ENCODE results near the gene EZH2.

The EZH2 gene

DNA sequence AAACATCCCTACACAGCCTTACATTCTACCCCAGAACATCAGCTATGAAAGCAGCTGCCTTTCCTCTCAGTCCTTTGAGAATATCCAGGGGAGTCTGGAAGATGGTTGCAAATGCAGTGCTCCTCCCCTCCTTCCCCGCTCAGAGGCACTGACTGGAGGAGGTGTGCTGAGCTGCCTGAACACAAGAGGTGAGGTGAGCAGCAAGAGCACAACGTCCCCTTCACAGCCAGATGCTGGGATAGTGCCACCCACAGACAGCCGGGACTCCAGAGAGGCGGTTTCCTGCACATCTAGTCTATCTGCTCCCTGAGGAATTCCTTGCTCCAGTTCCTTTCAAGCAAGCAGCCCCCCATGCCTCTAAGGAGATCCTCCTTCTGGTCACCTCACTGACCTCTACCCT is 74.2 kb downstream of the EZH2 start:
- DNase-seq (ENCODE audit: low read depth, low spot score), result no peak

DNA sequence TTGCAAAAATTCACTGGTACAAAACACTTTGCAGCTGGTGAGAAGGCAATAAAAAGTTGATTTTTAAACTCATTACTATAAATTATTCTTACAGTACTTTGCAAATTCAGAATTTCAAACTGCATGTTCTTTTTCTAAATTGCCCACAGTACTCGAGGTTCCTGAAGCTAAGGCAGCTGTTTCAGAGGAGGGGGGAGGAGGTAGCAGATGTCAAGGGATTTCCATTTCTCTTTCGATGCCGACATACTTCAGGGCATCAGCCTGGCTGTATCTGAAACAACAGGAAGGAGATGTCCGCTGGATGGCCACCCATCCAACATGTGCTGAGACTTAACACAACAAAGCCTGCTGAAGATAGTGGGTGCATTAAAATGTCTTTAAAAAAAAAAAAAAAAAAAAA is 76.7 kb downstream of the EZH2 start:
- no peak for DNase-seq (ENCODE audit: low read depth, low spot score)

DNA sequence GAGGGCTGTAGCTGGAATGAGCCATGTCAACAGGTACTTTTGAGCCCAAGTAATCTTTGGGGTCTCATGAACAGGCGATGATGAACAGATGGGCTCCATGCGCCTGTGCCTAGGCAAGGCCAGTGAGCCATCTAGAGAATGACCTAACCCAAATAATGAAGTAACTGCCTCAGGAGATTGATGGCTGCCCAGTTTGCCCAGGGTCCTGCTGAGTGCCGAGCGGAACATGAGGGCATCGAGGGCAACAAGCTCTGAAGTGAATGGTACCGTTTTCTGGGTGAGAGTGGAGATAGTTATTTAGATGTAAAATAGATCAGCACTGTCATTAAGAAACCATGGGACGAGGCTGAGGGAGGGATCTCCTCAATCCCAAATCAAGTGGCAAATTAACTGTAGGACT is 77.9 kb downstream of the EZH2 start:
- no peak for DNase-seq (ENCODE audit: low read depth, low spot score)

DNA sequence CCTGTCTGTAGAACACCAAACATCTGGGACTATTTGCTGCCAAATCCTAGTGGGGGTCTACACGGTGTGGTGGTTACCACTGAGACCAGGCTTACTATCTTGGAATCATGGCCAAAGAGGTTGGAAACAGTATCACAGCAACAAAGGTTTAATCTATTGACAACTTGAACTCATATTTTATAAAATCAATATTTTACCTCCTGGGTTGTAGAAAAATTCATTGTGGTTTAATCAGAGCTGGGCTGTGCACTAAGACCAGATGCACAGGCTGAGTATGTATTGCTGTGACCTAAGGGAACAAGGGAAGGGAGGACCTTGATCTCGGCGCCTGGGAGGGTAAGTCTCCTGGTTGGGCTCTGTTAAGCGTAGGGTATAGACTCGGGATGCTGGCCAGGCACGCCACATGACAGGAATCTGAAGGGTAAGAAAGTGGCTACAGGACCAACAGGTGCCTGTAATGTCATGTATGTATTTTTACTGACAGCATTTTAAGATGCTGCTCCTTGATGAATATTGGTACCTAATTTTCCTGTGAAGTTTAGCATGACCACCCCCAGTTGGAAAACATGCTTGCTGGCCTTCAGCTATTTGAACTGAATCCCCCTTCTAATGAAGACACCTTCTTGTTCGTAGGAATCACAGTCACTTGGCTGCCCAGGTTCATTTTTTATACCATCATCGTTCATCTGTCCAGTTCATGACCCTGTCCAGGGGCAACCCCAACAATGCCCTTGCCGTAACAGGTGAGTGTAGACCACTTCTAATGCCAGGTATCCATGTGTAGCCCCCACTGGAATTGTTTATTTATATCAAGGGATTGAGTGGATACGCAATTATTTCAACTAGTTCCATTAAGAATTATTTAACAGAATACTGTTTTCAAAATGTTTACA is 79.5 kb downstream of the EZH2 start:
- DNase-seq (ENCODE audit: low read depth, low spot score), result no peak

DNA sequence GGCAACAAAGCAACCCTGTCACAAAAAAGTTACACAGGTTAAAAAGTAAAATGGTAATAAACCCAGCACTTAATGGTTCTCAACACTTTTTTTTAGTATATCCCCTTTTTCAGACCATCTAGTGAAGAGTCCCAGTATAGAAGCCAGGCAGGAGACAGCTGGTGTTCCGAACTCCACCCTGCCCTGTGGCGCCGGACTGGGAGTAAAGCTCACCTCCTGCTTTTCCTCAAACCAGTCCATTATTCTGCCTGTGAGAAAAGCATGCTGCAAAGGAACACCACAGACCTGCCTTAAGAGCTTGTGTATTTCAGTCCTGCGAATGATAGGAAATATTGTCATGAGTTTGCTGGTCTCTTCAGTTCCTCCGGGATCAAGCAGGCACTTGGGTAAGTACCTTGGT is 81.0 kb downstream of the EZH2 start:
- DNase-seq (ENCODE audit: low read depth, low spot score), result no peak

DNA sequence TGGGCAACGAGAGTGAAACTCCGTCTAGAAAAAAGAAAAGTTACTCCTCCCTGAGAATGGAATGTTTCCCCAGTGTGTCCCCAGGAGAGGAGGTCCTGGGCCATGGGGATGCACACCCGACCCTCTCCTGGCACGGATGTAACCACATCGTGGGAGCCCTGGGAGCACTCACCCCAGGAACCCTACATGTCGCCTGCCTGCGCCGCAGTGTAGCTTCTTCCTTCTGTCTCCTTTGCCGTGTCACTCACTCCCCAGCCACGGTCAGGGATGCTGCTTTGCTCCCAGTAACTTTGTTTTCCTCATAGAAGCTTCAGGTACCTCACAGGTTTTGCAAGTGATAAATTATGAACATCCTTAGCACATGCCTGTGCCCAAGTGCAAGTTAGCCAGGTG is 82.0 kb downstream of the EZH2 start:
- DNase-seq (ENCODE audit: low read depth, low spot score), result no peak

DNA sequence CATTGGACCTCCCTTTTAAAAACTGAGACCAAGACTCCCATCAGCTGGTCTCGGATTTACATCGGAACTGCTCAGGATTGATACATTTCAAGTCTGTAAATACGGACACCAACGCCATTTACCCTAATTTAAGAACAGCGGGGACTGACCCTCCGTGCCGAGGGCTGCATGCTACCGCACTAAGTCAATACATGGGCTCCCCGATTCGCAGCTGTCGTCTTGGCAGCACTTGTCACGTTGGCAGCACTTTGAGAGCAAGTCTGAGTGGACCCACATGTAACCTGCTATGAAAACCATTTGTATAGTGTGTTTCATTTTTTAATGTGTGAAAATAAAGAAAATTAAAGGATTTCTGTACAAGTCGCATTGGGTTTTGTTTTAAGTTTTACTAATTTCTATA is 83.4 kb downstream of the EZH2 start:
- DNase-seq (ENCODE audit: low read depth, low spot score), result no peak

DNA sequence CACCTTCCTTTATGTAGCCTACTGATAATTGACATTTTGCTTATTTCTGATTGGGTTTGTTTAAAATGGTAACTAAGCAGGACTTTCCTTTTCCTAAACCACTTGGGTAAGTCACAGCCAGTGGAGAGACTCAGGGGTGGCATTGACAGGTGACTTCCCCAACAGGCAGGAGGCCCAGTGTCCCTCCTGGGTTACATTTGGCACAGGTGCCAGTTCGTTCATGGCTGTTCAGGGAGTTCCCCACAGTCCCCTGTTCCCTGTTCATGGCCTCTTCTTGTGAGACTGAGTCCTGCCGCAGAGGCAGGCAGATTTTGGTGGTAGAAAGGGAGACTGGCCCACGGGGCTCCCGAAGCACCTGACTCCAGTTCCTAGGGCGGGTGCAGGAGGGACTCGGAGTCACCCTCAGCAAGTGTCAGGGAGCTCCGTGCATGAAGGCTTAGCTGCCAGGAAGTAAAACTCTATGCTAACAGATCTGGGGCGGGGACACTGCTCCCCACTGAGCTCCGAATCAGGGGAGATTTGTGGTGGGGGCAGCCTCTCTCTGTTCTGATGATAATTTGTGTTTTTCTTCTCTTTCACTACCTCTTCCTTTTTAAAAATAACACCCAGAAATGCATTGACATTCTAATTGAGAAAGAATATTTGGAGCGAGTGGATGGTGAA is 84.1 kb downstream of the EZH2 start:
- DNase-seq (ENCODE audit: low read depth, low spot score), result no peak

DNA sequence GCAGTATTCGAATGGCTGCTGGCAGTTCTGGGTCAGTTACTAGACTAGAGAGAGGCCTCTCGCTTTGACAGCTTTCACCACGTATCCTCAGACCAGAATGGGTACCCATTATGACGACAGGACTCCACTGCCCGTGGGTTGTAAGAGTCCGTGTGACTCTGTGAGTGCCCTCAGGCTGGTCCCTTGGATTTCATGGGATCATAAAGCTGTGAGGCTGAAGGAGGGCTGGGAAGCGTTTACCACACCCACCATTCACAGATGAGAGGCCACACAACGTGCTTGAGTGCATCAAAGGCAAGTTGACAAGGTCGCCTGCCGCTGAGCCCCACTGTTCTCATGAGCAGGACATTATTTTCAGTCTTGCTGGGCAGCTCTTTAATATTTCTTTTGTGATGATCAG is 87.2 kb downstream of the EZH2 start:
- DNase-seq (ENCODE audit: low read depth, low spot score), result no peak

DNA sequence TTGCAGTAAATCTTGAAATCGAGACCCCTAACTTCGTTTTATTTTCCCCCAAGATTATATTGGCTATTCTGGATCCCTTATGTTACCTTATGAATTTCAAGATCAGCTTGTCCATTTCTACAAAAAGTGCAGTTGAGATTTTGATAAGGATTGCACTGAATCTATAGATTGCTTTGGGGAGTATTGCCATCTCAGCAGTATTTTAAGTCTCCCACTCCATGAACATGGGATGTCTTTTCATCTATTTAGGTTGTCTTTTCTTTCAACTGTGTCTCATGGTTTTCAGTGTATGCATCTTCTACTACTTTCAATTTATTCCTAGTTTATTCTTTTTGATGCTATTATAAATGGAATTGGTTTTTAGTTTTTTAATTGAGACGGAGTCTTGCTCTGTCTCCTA is 89.6 kb downstream of the EZH2 start:
- DNase-seq (ENCODE audit: low read depth, low spot score), result no peak

DNA sequence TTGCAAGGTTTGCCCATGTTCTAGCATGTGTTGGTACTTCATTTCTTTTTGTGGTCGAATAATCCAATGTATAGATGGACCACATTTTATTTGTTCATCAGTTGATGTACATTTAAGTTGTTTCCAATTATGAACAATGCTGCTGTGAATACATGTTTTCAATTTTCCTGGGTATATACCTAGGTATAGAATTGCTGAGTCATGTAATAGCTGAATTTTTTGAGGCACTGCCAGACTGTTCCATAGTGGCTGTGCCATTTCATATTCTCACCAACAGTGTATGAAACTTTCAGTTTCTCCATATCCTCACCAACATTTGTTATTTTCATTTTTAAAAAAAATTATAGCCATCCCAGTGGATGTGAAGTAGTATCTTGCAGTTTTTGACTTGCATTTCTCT is 90.5 kb downstream of the EZH2 start:
- no peak for DNase-seq (ENCODE audit: low read depth, low spot score)

DNA sequence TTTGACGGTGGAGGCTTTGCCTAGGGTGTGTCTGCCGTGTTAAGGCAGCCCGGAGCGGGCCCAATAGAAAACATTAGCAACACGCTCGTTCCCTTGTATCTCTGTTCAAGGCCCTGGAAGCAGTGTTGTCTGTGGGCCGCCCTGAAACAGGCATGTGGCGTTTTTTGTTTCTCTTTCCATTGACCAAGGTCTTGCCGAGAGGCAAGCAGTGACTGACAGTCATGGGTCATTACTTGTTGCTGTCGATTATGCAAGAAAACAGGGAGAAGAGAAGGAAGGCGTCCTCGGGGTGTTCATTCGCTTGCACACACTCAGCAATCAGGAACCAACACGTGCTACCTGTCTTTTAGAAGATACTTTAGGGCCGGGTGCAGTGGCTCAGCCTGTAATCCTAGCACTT is 92.5 kb downstream of the EZH2 start:
- DNase-seq (ENCODE audit: low read depth, low spot score), result no peak

DNA sequence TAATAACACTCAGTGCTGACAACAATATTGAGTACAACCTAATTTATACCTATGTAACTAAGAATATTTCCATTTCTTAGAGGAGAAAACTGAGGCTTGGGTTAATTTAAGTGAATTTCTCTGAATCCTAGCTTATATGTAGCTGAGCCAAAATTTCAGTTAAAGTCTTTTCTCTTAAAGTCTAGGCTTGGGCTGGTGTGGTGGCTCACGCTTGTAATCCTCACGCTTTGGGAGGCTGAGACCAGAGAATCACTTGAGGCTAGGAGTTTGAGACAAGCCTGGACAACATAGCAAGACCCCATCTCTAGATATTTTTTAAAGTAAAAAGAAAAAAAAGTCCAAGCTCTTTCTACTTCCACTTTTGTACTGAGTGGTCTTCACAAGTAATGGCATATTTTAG is 93.2 kb downstream of the EZH2 start:
- no peak for DNase-seq (ENCODE audit: low read depth, low spot score)

DNA sequence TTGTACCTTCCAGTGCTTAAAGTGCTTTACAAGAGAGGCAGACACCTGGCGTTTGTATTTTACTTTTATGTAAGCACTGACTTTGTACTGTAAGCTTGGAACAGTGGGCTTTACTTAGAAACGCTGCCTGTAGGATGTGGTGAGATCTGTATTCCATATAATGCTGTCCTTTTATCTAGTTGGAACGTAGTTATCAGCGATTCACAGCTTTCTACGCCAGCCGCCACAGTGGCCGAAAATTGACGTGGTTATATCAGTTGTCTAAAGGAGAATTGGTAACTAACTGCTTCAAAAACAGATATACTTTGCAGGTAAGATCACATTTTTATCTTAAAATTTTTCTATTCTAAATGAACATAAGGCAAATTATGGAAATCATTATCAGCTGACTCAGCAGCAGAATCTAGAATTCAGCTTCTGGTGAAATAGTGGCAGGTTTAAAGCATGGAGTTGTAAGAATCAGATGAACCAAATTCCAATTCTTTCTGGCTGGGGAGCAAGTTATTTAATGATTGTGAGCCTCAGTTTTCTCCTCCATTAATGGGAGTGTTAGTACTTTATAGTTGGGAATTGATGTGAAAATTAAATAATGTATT is 93.9 kb downstream of the EZH2 start:
- no peak for DNase-seq (ENCODE audit: low read depth, low spot score)

DNA sequence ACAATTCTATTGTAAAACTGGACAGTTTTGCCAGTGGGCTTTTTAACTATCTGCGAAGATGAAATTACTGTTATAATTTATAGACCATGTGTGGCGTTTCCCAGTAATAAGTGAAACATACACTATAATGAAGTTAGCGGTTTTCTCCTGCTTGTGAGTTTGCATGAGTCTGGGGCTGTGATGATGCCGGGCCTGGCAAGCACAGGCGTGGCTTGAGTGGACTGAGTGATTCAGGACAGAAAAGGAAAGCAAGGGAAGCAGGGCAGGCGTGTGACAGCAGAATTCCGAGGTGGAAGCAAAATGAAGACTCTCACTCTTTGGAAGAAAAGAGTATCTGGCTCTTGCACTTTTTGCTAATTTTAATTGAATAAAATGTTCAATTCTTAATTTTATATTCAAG is 94.9 kb downstream of the EZH2 start:
- no peak for DNase-seq (ENCODE audit: low read depth, low spot score)

DNA sequence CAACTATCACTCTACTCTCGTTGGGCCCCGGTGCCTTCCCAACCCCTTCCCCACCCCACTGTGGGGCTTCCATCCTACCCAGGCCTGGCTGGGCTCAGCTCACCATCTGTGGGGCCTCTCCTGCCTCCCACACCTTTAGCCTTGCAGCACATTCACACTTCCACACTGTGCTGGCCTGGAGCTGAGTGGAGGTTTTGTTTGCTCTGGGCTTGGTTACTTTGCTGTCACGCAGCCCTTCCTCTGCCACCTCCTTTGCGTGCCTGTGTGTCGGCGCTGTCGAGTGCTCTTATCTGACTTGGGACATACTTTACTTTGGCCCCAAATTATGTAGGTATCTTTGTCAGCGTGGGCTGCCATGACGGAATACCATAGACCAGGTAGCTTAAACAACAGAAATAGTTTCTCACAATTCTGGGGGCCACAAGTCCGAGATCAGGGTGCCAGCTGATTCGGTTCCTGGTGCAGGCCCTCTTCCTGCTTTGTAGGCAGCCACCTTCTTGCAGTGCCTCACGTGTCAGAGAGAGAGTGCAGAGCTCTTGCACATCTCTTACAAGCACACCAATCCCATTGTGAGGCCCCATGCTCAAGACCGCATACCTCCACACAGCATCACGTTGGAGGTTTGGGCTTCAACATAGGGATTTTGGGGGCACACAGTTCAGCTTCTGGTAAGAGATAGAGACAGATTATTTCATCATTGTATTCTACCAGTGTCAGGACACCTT is 96.4 kb downstream of the EZH2 start:
- no peak for DNase-seq (ENCODE audit: low read depth, low spot score)

DNA sequence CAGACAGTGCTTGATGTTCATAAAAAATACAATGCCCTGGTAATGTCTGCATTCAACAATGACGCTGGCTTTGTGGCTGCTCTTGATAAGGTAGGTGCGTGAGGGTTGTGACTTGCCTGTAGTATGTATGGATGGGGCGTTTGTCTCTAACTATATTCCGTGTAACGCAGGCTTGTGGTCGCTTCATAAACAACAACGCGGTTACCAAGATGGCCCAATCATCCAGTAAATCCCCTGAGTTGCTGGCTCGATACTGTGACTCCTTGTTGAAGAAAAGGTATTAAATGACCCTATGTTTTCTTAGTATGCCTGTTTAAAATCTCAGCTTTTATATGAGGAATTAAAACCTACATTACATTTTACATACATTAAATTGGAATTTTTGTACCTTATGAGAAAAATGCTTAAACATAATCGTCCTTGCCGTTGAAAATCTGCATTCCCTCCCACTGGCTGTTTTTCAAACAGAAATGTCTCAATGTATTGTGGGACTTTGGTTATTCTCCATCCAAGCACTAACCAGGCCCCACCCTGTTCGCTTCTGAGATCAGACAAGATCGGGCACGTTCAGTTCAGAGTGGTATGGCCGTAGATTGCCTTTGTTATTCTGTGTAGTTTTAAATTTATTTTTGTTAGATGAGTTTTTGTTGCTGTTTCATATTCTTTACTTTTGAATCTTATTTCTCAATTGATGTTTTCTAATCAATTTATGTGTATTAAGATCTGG is 100.1 kb downstream of the EZH2 start:
- DNase-seq (ENCODE audit: low read depth, low spot score), result no peak

DNA sequence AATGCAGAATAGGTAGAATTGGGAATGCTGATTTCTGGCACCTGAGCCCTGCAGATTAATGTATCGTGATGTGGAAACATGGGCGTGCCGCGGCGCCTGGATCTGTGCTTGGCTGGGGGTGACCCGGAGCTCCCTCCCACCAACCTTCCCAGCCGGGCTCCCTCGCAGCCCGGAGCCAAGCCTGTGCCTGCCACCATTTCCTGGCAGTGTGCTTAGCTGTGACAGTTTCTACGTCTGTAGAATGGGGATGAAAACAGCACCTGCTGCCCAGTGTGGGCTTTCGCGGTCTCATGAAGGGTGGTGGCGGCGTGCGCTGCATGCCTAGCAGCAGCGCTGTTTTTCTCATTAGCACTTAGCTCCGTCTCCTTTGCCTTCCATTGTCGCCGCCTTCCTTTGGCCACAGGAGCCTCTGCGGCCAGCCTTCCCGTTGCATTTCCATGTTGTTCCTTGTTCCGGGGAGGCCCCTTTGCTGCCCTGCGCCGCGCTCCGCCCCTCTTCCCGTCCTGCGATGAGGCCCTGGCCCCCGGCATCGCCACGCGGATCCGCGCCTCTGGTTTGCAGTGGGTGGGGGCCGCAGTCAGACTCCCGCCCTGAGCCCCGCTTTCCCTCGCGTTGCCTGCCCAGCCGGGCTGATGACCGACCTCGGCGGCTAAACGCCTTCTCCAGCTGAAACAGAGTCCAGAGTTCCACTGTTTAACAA is 101.2 kb downstream of the EZH2 start:
- no peak for DNase-seq (ENCODE audit: low read depth, low spot score)

DNA sequence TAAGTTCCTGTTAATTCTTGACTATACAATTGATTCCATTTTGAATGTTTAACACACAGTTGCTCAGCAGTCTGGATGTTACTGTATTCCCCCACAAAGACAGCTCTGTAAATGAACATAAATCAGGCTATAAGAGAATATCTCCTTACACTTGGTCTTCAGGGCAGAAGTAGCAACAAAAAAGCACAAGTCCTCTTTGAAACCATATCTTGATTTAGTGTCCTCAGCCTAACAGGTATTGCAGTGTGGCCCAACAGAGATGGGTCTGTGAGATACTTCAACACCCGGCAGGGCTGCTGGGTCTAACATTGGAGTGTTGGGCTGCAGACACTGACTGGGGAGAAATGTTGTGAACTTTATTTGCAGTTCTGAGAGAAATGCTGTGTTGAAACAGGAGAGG is 109.6 kb downstream of the EZH2 start:
- no peak for DNase-seq (ENCODE audit: low read depth, low spot score)

DNA sequence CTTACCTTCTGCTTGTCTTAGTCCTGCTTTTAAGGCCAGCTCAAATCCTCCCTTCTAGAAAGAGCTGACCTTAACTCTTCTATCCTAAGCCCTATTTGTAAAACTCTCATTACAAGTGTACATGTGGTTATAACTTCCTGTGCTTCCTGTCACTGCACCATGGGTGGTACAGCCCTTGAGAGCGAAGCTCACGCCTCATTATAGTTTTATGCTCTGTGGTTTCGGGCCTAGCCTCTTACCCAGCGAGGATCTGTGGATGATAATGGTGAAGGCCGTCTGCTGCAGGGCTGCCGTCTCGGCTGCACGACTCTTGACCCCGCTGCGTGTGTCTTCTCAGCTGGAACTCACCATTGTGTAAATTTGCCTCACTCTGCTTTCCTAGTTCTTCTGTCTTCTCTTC is 110.8 kb downstream of the EZH2 start:
- no peak for DNase-seq (ENCODE audit: low read depth, low spot score)
